Subcutaneous abdominal adipose tissue (tissue), 5 donors: ENCODE data around the gene DSC1.
"Not testable (repeated sequence)": the region's sequence is repeated elsewhere in the genome, so short reads cannot be mapped to it uniquely, and the experiment has no call there.

Experiments used
- H3K27ac ChIP-seq: one replicate; pipeline ENCODE4 v1.7.0; 2013; ENCODE audit warnings: low read depth, mild to moderate bottlenecking, inconsistent platforms, low read length, moderate library complexity
- H3K27me3 ChIP-seq, 5 donors: one replicate each; pipeline ENCODE4 v1.7.0; 2013; ENCODE audit warnings: low read length in 5 of 5, inconsistent platforms in 1 of 5; ENCODE audit not compliant: control insufficient read depth in 5 of 5, insufficient read depth in 4 of 5
- H3K36me3 ChIP-seq, 5 donors: one replicate each; pipeline ENCODE4 v1.7.0; 2013; ENCODE audit warnings: low read length in 5 of 5; ENCODE audit not compliant: control insufficient read depth in 5 of 5, insufficient read depth in 5 of 5
- H3K4me1 ChIP-seq, 5 donors: one replicate each; pipeline ENCODE4 v1.7.0; 2013; ENCODE audit warnings: low read length in 5 of 5, mild to moderate bottlenecking in 3 of 5, moderate library complexity in 1 of 5; ENCODE audit not compliant: control insufficient read depth in 5 of 5, insufficient read depth in 5 of 5
- H3K4me3 ChIP-seq, 5 donors: one replicate each; pipeline ENCODE4 v1.7.0; 2013; ENCODE audit warnings: low read length in 5 of 5, low read depth in 1 of 5
- H3K9ac ChIP-seq, 5 donors: one replicate each; pipeline ENCODE4 v1.7.0; 2013; ENCODE audit warnings: low read length in 5 of 5, mild to moderate bottlenecking in 4 of 5, moderate library complexity in 3 of 5
- H3K9me3 ChIP-seq, 5 donors: one replicate each; pipeline ENCODE4 v1.7.0; 2013; ENCODE audit warnings: low read length in 5 of 5; ENCODE audit not compliant: control insufficient read depth in 5 of 5
- donor health status: healthy.
- donor health status: healthy.
- donor health status: healthy.
- donor health status: healthy.
- donor health status: healthy.

Gene DSC1

GRCh38 chr18:31148600-31148999 lies 14.1 kb downstream of the DSC1 start:
- no peaks in the 10 kb centered on the region for H3K27me3 ChIP-seq
- no peaks in the 10 kb centered on the region for H3K36me3 ChIP-seq
- H3K27ac ChIP-seq, result no peak overlapping the region
- no peak overlapping the region for H3K4me3 ChIP-seq
- no peaks in the 10 kb centered on the region for H3K9me3 ChIP-seq
- peaks cover 0 to 9% (median 0%) of the 10 kb centered on the region in 5 donors for H3K4me1 ChIP-seq
- H3K9ac ChIP-seq, result no peak overlapping the region

GRCh38 chr18:31146809-31147208 lies 15.8 kb downstream of the DSC1 start:
- H3K27ac ChIP-seq, result no peak overlapping the region
- H3K4me3 ChIP-seq, result no peak overlapping the region
- peaks cover 0 to 9% (median 0%) of the 10 kb centered on the region in 5 donors for H3K4me1 ChIP-seq
- H3K36me3 ChIP-seq, result no peaks in the 10 kb centered on the region
- H3K9ac ChIP-seq, result no peak overlapping the region
- no peaks in the 10 kb centered on the region for H3K9me3 ChIP-seq
- no peaks in the 10 kb centered on the region for H3K27me3 ChIP-seq

- no peak overlapping the region for H3K27ac ChIP-seq
- no peak overlapping the region for H3K9ac ChIP-seq
- H3K4me1 ChIP-seq, result peaks cover 0 to 7% (median 0%) of the 10 kb centered on the region in 5 donors
- H3K27me3 ChIP-seq, result no peaks in the 10 kb centered on the region
- H3K36me3 ChIP-seq, result no peaks in the 10 kb centered on the region
- no peak overlapping the region for H3K4me3 ChIP-seq
- no peaks in the 10 kb centered on the region for H3K9me3 ChIP-seq
Observed at GRCh38 chr18:31143025-31143424, 19.6 kb downstream of the DSC1 start.

GRCh38 chr18:31138709-31139108 lies 23.9 kb downstream of the DSC1 start:
- H3K9ac ChIP-seq, result no peak overlapping the region
- H3K36me3 ChIP-seq, result no peaks in the 10 kb centered on the region
- no peaks in the 10 kb centered on the region for H3K9me3 ChIP-seq
- H3K4me1 ChIP-seq, result no peaks in the 10 kb centered on the region
- H3K4me3 ChIP-seq, result no peak overlapping the region
- no peak overlapping the region for H3K27ac ChIP-seq
- H3K27me3 ChIP-seq, result no peaks in the 10 kb centered on the region

GRCh38 chr18:31134988-31135529 lies 27.6 kb downstream of the DSC1 start:
- H3K9me3 ChIP-seq, result no peaks in the 10 kb centered on the region
- H3K27me3 ChIP-seq, result no peaks in the 10 kb centered on the region
- no peak overlapping the region for H3K27ac ChIP-seq
- H3K4me3 ChIP-seq, result no peak overlapping the region
- H3K9ac ChIP-seq, result no peak overlapping the region
- no peaks in the 10 kb centered on the region for H3K36me3 ChIP-seq
- H3K4me1 ChIP-seq, result no peaks in the 10 kb centered on the region

GRCh38 chr18:31129398-31130115 lies 33.1 kb downstream of the DSC1 start:
- Histone ChIP-seq H3K27me3 (no peaks in the 10 kb centered on the region), H3K9me3 (peaks cover 0 to 3% (median 0%) of the 10 kb centered on the region in 5 donors), H3K27ac (no peak overlapping the region), H3K36me3 (no peaks in the 10 kb centered on the region), H3K4me3 (no peak overlapping the region), H3K9ac (no peak overlapping the region), H3K4me1 (no peaks in the 10 kb centered on the region)

GRCh38 chr18:31125878-31126277 lies 36.8 kb downstream of the DSC1 start:
- Histone ChIP-seq H3K4me1 (no peaks in the 10 kb centered on the region), H3K36me3 (no peaks in the 10 kb centered on the region), H3K9ac (no peak overlapping the region), H3K27ac (no peak overlapping the region), H3K27me3 (no peaks in the 10 kb centered on the region), H3K9me3 (peaks cover 0 to 3% (median 0%) of the 10 kb centered on the region in 5 donors), H3K4me3 (no peak overlapping the region)

- H3K4me1 ChIP-seq, H3K36me3 ChIP-seq, H3K9me3 ChIP-seq, H3K4me3 ChIP-seq, H3K9ac ChIP-seq, H3K27ac ChIP-seq, H3K27me3 ChIP-seq: not testable (repeated sequence)
Observed at GRCh38 chr18:31123125-31123524, 39.5 kb downstream of the DSC1 start.

GRCh38 chr18:31120594-31120993 lies 42.1 kb downstream of the DSC1 start:
- H3K9ac ChIP-seq, result no peak overlapping the region
- H3K36me3 ChIP-seq, result no peaks in the 10 kb centered on the region
- H3K27me3 ChIP-seq, result no peaks in the 10 kb centered on the region
- H3K27ac ChIP-seq, result no peak overlapping the region
- no peaks in the 10 kb centered on the region for H3K4me1 ChIP-seq
- H3K4me3 ChIP-seq, result no peak overlapping the region
- H3K9me3 ChIP-seq, result no peaks in the 10 kb centered on the region

GRCh38 chr18:31116853-31117595 lies 45.6 kb downstream of the DSC1 start:
- Histone ChIP-seq H3K9ac (no peak overlapping the region), H3K27me3 (no peaks in the 10 kb centered on the region), H3K9me3 (no peaks in the 10 kb centered on the region), H3K27ac (no peak overlapping the region), H3K36me3 (no peaks in the 10 kb centered on the region), H3K4me3 (no peak overlapping the region), H3K4me1 (no peaks in the 10 kb centered on the region)
